Hepatocyte (in vitro differentiated cells): ENCODE data around the gene KDM4C.

Source experiments
- EZH2 ChIP-seq: fragments of 200-600 bp; sonication (generic); IDR thresholded peaks from 2 replicates; pipeline ENCODE4 v1.6.1; 2016; ENCODE audit warnings: antibody characterized with exemption, mild to moderate bottlenecking, borderline replicate concordance
- TF ChIP-seq, protein P1 (sequence below): fragments of 200-600 bp; sonication (generic); IDR thresholded peaks from 2 replicates; pipeline ENCODE4 v1.5.1; 2016; ENCODE audit warnings: antibody characterized with exemption, mild to moderate bottlenecking; ENCODE audit not compliant: poor library complexity

DNA sequence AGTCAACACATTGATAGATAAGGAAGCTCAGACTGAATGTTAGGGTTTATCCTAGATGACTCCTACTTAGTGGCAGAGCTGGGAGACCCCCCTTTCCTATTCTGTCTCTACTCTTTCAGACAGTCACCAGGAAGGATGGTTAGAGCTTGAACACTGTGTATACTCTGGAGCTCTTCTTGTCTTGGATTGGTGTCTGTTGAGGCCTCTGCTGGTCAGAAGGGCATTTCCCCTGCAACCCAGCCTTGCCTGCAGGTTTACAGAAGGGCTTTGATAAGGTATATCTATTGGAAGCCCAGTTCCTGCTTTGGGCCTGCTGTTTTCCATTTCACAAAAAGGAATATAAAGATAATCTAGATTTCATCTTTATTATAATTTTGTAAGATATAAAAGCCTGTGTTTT is 71.8 kb downstream of the KDM4C start:
- no peak for TF ChIP-seq EZH2
- TF ChIP-seq, protein P1, sequence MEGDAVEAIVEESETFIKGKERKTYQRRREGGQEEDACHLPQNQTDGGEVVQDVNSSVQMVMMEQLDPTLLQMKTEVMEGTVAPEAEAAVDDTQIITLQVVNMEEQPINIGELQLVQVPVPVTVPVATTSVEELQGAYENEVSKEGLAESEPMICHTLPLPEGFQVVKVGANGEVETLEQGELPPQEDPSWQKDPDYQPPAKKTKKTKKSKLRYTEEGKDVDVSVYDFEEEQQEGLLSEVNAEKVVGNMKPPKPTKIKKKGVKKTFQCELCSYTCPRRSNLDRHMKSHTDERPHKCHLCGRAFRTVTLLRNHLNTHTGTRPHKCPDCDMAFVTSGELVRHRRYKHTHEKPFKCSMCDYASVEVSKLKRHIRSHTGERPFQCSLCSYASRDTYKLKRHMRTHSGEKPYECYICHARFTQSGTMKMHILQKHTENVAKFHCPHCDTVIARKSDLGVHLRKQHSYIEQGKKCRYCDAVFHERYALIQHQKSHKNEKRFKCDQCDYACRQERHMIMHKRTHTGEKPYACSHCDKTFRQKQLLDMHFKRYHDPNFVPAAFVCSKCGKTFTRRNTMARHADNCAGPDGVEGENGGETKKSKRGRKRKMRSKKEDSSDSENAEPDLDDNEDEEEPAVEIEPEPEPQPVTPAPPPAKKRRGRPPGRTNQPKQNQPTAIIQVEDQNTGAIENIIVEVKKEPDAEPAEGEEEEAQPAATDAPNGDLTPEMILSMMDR, result no peak
